ENCODE results near the gene THOC6.

Gene THOC6

DNA sequence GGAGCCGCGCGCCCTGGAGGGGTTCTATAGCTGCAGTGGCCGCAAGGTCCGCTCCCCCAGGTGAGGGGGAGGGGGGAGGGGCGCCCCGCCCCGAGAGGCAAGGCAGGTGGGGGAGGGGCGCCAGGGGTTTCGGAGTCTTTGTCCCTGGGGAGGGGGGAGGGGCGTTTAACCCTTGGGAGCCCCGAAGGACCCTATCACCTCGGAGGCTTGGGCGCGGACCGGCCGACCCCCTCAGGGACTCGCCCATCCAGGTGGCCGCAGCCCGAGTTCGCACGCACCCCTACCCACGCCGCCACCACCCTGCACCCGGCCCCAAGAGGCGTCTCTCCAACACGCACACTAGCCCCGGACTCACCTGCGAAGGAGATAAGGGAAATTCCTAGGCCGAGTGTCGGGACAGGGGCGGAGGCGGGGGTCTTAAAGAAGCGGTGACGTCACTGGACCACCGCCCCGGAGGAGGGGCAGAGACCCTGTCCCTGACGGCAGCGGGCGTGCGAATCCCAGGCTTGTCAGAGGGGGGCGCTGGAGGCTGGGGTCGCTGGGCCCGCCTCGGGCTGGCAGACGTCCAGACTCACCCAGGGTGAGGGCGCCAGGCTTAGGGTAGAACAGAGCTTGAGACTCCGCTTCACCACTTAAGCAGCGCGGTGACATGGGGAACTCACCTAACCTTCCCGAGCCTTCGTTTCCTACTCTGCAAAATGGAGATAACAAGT lies 5.9 kb upstream of the THOC6 start, which contains the start of gene CLDN6:
CLDN6 (minus strand) TSS at position 390 of the 713 bp plus-strand sequence. CDS start 2,162 bp downstream, outside the sequence.
- DNase-seq = peak; percentile 66

DNA sequence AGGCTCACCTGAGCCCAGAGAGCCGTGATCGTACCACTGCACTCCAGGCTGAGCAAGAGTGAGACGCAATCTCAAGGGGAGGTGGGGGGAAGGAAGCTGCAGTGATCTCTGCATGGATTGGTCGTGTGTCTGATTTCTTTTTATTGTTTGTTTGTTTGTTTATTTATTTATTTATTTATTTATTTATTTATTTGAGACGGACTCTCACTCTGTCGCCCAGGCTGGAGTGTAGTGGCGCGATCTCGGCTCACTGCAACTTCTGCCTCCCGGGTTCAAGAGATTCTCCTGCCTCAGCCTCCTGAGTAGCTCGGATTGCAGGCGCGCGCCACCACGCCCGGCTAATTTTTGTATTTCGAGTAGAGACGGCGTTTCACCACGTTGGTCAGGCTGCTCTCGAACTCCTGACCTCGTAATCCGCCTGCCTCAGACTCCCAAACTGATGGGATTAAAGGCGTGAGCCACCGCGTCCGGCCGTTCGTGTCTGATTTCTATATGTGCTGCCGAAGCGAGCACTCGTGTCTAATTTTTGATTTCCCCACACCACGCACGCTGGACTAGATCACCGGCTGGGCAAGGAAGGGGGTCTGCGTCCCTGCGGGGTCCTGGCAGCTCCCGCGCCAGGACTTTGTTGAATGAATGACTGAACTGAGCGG lies 4.1 kb upstream of the THOC6 start:
- DNase-seq = no peak

DNA sequence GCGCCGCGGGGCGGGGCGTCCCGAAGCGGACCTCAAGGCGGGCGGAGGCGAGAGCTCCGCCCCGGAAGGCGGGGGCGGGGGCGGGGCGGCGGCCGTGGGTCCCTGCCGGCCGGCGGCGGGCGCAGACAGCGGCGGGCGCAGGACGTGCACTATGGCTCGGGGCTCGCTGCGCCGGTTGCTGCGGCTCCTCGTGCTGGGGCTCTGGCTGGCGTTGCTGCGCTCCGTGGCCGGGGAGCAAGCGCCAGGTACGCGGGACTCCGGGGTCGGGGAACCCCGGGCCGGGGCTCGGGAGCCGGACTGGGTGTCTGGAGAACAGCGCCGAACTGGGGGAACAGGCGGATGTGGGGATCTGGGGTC lies 3.6 kb upstream of the THOC6 start, which contains the start of gene TNFRSF12A:
TNFRSF12A (plus strand) TSS at position 122 of the 357 bp plus-strand sequence; CDS start at position 152, 30 bp downstream.
- DNase-seq = peak; percentile 79

DNA sequence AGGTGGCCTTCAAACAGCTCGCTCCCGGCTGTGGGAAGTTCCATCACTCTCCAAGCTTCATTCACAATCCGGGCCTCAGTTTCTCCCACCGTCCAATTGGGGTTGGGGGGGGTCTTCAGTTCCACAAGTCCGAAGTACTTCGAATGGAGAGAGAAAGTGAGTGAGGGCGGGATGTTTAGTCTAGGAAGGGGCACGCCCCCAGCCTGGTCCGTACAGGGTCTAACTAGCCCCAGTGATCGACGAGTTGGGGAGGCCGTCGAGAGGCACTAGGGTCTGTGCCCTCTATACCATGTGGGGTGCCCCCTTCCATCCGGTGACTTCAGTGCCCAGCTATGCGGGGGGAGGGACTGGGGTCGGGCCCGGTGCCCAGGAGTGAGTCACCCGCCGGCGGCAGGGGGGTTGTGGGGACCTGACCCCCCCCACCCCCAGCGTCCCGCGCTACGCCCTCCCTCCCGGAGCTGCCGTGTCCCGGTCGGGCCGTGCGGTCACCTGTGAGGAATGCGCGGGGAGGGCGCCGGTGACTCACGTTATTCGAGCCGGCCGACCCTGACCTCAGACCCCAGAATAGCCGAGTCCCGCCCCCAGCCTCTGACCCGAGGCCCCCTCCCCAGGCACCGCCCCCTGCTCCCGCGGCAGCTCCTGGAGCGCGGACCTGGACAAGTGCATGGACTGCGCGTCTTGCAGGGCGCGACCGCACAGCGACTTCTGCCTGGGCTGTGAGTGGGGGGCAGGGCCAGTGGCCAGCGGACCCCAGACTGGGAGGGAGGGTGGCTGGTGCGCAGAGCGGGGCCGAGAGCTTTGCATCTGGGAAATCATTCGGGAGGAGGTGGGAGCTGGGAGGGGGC lies 3.0 kb upstream of the THOC6 start:
- peak; percentile 58 for DNase-seq

DNA sequence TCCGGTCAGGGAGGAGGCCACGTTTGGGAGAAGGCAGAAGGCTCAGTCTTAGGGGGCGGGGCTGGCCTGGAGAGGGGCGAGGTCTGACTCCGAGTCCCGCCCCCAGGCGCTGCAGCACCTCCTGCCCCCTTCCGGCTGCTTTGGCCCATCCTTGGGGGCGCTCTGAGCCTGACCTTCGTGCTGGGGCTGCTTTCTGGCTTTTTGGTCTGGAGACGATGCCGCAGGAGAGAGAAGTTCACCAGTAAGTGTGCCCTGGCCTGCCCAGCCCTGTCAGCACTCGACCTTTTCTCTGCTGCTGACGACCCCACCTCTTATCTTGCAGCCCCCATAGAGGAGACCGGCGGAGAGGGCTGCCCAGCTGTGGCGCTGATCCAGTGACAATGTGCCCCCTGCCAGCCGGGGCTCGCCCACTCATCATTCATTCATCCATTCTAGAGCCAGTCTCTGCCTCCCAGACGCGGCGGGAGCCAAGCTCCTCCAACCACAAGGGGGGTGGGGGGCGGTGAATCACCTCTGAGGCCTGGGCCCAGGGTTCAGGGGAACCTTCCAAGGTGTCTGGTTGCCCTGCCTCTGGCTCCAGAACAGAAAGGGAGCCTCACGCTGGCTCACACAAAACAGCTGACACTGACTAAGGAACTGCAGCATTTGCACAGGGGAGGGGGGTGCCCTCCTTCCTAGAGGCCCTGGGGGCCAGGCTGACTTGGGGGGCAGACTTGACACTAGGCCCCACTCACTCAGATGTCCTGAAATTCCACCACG lies 2.2 kb upstream of the THOC6 start:
- peak; percentile 78 for DNase-seq

DNA sequence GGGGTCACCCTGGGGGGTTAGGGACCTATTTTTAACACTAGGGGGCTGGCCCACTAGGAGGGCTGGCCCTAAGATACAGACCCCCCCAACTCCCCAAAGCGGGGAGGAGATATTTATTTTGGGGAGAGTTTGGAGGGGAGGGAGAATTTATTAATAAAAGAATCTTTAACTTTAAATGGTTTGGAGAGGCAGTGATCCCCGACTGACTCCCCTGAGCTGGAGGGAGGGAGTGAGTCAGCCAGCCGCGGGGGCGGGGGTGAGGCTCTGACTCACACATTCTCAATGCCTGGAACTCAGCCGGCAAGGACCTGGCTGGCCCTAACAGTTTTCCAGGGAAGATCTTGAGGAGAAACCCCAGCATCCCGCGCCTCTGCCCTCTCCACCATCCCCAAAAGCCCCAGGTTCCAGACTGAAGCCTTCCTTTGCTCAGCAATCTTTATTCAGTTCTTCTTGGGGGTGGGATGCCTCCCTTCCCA lies 1.6 kb upstream of the THOC6 start:
- DNase-seq = peak; percentile 78

DNA sequence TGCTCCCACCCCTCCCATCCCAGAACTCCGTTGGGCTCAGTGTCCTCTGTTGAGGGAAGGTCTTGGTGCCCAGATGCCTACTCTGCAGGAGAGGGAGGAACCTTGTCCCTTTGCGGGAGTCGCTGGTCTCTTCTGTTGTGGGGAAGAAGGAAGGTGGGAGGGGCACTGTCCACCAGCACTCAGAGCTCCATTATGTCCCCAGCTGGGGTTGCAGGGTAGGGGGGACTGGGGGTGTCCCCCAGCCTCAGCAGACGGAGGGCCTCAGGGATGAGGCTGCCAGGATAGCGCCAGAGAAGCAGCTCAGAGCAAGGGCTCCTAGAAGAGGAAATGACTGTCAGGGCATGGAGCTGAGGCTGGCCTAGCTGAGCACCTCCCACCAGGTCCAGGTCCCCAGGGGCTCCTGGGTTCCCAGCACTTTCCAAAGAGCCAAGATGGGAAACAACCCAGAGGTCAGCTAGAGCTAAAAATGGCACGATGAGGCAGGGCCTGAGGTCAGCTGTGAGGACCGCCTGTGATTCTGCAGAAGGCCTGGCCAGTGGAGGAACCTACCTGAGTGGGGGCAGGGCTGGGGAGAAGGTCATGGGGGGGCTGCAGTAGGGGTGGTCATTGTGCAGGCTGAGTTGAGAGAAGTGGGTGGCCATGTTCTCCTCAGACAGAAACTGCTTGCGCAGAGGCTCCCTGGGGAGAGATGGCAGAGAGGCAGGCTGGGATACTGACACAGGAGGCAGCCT lies 986 bp upstream of the THOC6 start:
- no peak for DNase-seq

DNA sequence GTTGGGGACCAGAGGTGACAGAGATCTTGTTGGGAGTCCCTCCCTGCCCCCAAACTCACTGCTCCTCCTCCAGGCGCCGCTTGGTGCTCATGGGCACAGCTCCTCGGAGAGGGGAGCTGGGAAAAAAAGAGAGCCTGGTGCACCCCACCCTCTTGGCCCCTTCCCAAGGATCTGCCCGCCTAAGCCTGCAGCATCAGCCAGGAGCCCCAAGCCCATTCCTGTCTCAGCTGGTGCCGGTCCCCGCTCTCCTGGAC lies 493 bp upstream of the THOC6 start:
- DNase-seq = peak; percentile 73

DNA sequence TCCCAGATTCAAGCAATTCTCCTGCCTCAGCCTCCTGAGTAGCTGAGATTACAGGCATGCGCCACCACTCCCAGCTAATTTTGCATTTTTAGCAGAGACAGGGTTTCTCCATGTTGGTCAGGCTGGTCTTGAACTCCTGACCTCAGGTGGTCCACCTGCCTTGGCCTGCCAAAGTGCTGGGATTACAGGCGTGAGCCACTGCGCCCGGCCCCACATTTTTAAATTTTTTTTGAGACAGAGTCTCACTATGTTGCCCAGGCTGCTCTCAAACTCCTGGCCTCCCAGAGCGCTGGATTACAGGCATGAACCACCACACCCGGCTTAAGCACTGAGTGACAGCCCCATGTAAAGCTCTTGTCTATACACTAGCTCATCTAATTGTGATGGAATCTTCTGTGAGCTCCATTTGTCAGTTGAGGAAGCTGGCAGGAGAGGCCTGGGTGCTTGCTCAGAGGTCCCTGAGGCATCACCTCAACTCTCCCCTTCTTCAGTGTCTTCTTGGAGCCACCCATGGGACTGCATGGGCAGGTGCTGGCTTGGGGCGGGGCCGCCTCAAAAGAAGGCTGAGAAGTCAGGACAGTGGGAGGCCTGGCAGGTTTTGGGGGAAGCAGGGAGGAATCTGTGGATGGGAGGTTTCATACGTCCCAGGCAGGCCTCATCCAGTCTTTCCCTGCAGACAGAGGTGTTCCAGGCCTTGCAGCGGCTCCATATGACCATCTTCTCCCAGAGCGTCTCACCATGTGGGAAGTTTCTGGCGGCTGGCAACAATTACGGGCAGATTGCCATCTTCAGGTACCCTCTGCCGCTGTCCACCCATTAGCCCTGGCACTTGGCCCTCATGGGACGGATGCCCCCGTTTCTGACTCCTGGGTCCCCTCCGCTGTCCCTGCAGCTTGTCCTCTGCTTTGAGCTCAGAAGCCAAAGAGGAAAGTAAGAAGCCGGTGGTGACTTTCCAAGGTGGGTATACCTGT lies 1.5 kb downstream of the THOC6 start:
- DNase-seq = no peak

DNA sequence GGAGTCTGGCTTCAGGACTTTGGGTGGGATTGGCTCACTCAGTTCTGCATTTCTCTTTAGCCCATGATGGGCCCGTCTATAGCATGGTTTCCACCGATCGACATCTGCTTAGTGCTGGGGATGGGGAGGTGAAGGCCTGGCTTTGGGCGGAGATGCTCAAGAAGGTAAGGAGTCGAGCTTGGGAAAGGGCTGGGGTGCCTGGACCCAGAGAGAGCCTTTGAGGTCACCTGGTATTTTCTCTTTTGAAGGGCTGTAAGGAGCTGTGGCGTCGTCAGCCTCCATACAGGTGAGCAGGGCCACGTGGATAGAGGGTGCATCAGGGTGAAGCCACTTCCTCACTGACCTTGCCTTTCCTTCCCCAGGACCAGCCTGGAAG lies 2.2 kb downstream of the THOC6 start:
- DNase-seq = no peak

DNA sequence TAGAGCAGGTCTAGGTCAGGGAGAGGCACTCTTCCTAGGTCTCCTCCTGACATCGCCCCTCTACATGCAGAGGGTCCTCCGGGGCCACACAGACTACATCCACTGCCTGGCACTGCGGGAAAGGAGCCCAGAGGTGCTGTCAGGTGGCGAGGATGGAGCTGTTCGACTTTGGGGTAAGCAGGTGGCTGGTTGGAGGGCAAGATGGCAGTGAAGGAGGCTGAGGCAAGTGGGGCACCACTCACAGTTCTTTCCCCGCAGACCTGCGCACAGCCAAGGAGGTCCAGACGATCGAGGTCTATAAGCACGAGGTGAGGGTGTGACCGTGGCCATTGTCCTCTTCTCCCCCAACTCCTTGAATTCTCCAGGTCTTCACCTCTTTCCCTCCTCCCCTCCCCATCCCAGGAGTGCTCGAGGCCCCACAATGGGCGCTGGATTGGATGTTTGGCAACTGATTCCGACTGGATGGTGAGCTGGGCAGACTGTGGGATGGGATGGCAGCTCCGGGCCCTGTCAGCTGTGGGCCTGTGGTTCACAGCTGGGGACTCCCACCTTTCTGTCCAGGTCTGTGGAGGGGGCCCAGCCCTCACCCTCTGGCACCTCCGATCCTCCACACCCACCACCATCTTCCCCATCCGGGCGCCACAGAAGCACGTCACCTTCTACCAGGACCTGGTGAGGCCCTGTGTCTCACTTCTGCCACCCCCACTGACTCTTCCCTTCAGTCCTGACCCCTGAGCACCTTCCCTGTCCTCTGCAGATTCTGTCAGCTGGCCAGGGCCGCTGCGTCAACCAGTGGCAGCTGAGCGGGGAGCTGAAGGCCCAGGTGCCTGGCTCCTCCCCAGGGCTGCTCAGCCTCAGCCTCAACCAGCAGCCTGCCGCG lies 3.0 kb downstream of the THOC6 start:
- no peak for DNase-seq

DNA sequence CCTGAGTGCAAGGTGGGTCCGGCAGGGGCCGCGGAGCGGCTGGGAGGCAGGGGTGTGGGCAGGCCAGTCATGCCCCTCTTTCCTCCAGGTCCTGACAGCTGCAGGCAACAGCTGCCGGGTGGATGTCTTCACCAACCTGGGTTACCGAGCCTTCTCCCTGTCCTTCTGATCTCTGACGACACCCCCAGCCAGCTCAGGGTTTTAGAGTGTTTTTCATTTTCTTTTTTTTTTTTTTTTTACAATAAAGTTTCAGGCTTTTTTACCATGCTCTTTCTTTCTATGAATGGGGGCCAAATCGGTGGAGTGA lies 3.6 kb downstream of the THOC6 start:
- DNase-seq = no peak

DNA sequence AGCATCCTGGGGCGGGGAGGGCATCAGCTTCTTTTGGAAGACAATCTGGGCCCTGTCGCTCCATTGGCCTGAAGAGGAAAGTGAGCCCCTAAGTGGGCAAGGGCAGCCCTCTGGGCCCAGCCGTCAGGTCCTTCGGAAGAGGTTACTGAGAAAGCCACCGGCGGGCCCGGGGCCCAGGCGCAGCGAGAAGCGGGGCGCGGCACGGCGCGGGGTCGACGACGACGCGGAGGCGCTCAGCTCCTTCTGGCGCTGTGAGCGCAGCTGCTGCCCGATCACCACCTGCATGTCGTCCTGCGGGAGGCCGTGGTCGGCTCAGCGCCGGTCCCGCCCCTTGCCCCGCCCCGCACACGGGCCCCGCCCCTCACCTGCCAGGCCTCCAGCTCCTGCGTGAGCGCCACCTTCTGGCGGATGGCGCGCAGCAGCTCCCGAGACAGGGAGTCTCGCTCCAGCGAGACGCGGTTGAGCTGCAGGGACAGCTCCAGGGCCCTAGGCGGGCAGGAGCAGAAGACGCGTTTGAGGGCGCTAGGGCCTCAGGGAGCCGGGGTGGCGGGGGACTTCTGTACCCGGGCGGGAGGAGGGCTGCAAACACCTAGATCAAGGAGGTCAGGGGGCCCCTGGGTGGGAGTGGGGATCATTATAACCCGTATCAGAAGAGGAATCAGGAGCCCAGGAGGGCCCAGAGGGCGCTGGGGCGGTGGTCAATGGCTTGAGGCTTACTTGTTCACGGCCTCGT lies 4.3 kb downstream of the THOC6 start:
- peak; percentile 87 for DNase-seq

DNA sequence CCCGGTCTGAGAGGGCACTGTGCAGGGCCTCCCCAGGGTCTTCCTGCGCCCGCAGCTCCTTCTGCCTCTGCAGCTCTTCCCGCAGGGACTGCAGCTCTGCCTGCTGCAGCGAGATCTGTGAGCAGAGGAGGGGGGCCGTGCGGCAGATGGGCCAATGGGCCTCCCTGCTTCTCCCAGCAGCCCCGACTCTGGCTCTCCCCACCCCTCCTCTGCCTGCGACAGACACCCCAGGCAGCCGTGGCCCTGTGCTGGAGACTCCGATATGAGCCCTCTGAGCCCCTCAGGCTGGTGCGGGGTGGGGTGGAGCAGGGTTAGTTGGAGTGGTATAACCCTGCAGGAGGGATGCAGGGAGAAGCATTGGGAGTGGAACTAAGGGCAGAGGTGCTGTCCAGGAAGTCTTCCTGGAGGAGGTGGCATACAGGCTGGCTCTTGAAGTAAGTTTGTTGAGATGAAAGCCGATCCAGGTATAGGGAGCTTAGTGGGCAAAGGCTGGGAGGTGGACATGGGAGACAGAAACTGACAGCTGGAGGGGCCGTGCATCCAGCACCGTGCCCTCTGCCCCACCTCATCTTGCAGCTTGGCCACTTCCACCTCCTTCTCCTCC lies 5.0 kb downstream of the THOC6 start:
- no peak for DNase-seq

DNA sequence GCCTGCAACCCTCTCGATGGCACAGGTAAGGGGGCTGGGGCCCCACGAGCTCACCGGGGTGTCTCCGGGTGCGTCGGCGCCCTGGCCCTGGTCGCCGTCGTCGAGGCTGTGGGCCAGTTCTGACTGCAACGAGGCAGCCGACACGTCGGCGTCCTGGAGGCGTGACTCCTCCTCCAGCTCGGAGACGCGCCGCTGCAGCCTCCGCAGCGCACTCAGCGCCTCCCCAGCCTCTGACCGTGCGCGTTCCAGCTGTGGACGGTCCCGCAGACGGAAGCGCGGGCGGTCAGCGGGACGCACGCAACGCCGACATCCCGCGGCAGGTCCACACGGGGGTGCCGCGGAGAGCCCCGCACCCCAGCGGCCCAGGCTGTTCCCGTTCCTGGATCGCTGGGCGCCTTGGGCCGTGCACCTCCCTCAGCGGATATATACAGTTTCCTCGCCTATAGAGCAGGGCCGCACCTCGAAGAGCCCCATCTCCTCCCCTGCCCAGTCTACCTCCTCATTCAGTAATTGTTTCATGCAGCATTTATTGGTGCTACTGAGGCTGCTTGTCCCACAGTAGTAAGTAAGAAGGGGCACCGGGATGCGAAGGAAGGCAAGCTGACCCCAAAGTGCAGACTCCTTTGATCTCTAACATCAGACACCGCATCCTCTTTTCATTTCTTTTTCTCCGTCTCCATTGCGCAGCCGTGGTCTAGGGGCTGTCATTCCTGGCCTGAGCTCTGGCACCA lies 5.8 kb downstream of the THOC6 start:
- DNase-seq = no peak

DNA sequence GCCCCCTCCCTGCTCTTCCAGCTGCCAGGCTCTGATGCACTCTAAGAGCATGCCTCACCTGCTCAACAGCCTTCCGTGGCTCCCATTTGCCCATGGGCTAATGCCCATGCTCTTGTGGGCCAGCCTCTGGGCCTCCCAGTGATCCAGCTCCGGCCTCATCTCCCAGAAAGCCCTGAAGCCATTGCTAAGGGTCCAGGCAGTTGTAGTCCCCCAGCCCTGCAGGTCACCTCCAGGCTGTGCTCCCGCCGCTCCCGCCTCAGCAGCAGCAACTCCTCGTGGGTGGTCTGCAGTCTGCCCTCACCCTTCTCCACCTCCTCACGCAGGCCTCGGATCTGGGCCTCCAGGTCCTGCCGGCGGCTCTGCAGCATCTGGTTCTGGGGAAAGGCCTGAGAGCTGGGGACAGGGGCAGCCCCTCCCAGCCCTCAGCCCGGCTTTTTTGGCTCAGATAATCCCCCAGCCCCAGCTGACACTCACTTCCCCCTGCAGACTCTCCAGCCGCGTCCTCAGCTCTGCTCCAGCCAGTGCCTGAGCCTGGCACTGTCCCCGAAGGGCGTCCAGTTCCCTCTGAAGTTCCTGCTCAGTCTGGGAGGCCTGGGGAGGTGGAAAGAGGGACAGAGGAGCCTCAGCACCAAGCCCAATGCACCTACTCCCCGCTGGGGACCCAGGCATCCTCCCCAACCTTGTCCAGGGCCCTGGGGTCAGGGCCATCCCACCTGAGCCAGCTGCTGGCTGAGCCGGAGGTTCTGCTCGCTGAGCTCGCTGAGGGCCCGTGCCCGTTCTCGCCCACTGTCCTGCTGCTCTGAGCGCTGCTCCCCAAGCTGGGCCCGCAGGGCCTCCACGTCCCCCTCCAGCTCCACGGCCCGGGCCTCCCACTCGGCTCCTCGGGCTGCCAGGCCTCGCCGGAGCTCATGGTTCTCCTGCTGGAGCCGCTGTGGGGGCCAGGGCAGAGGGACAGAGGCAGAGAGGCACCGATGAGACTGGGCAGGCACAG lies 6.7 kb downstream of the THOC6 start:
- DNase-seq = no peak

DNA sequence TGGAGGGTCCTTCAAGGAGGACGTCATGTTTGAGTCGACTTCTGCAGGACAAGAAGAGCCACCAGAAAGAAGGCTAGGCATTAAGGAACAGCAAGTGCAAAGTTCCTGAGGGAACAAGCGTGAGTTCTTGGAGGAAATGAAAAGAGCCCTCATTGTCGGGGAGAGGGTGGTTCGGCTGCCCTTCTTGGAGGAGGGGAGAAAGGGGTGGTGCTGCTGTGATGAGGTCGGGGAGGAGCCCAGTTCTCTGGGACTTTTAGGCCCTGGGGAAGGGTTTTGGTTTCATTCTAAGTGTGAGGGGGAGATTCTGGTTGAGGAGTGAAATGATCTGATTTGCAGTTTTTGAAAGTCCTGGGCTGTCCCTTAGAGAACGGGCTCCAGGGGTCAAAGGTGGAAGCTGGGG lies 8.8 kb downstream of the THOC6 start:
- DNase-seq = no peak

Data from hematopoietic multipotent progenitor cell treated with erythropoietin and hydrocortisone succinate and interleukin-3 and kit ligand, for 8 days (in vitro differentiated cells).